GM19463 (cell line): Measurements from ENCODE around the gene KCNJ1.

Experiments used
- ATAC-seq: cut with Tn5 transposase; IDR thresholded peaks from one replicate; pipeline ENCODE4 v1.9.1; 2021; ENCODE audit warnings: mild to moderate bottlenecking, moderate library complexity; ENCODE audit not compliant: unreplicated experiment

Gene KCNJ1

GRCh38 chr11:128884703-128885338, 17.7 kb upstream of the KCNJ1 start:
- ATAC-seq, result peak; percentile 86

GRCh38 chr11:128884054-128884453, 17.0 kb upstream of the KCNJ1 start:
- ATAC-seq, result no peak

DNA sequence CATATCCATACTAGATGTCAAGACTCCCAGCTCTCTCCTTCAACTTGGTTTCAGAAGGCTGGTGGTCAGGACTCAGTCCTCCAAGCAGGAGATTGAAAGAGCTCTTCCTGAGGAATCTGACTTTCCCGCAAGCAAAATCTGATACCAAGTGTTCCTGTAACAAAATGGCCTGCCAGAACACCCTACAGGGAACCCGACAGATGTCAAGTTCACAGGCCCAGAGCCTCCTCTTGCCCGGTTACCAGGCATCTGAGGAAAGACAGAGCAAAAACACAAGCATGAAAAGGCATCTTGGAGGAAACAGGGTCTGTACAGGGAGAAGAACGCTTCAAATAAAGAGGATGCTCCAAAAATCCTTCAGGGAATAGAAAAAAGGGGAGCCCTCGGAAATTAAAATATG, 15.4 kb upstream of the KCNJ1 start:
- ATAC-seq, result no peak

- ATAC-seq, result no peak
These were observed 14.1 kb upstream of the KCNJ1 start for GRCh38 chr11:128881221-128881620.

DNA sequence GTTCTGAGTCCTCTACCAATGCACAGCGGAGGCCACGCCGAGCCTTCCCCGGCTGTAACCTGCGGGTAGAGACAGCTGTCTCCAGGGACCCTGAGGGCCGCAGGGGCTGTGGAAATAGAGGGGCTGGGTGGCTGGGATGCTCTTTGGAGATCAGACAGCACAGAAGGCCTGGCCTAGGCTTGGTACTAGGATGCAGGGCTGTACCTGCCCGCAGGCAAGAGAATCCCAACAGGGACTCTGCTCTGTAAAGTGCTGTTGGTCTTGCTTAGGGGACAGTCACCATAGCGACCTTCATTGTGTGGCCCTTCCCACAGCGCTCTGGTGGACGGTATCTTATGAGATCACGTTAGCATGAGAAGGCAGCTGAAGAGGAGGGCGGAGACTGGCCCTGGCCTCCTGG, 12.7 kb upstream of the KCNJ1 start:
- no peak for ATAC-seq

GRCh38 chr11:128878455-128878854, 11.4 kb upstream of the KCNJ1 start:
- ATAC-seq, result no peak

GRCh38 chr11:128877726-128878125, 10.6 kb upstream of the KCNJ1 start:
- ATAC-seq, result no peak

GRCh38 chr11:128876133-128876650, 9.1 kb upstream of the KCNJ1 start:
- ATAC-seq, result no peak

GRCh38 chr11:128874427-128874826, 7.3 kb upstream of the KCNJ1 start:
- ATAC-seq, result no peak

DNA sequence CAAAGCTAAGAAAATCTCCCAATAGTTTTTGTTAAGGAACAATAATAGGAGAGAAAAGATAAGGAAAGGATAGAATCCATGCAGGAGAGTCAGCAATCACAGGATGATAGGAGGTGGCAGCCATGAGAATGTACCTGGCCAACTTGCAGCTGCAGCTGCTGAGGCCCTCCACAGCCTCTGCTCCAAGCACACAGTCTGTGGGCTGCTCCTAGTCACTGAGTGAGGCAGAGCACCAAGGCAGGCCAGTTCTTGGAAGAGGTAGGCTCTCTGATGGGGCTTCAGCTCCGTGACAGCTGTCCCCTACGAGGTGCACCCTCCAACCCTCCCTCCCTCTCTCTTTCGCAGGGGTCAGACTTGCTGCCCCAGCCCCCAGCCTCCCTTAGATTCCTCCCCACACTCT, 5.5 kb upstream of the KCNJ1 start:
- ATAC-seq, result no peak

GRCh38 chr11:128872094-128872493, 5.0 kb upstream of the KCNJ1 start:
- no peak for ATAC-seq

- no peak for ATAC-seq
These were observed 4.1 kb upstream of the KCNJ1 start for GRCh38 chr11:128871168-128871610.

DNA sequence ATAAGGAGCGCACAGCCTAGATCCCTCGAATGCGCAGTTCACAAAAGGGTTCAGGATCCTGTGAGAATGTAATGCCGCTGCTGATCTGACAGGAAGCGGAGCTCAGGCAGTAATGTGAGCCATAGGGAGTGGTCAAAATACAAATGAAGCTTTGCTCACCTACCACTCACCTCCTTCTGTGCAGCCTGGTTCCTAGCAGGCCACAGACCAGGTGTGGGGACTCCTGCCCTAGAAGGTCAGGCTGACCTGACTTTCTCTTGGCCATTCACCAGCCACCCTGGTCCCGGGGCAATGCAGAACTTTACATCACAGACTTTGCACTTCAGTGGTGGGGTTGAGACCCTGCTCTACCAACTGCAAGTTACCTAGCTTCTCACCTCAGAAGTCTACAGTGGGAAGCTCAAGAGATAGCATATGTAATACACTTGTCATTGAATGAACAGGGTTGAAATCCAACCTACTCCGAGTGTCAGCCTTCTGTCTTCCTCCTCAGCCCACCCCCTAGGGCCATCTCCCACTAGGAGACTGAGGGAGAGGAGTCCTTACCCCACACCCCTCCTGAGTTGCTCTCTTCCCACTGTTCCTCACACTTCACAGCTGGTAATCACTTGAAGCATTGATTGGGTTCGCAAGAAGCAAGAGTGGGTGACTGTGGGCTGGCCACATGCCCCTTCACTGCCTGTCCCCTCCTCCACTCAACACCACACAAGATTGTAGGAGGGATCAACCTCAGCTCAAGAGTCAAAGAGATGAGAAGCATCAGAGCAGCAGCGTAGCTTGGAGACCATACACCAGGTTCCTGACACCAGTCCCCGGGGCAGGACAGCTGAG, 2.0 kb upstream of the KCNJ1 start:
- ATAC-seq, result no peak

GRCh38 chr11:128865490-128865889, 1.6 kb downstream of the KCNJ1 start:
- no peak for ATAC-seq

DNA sequence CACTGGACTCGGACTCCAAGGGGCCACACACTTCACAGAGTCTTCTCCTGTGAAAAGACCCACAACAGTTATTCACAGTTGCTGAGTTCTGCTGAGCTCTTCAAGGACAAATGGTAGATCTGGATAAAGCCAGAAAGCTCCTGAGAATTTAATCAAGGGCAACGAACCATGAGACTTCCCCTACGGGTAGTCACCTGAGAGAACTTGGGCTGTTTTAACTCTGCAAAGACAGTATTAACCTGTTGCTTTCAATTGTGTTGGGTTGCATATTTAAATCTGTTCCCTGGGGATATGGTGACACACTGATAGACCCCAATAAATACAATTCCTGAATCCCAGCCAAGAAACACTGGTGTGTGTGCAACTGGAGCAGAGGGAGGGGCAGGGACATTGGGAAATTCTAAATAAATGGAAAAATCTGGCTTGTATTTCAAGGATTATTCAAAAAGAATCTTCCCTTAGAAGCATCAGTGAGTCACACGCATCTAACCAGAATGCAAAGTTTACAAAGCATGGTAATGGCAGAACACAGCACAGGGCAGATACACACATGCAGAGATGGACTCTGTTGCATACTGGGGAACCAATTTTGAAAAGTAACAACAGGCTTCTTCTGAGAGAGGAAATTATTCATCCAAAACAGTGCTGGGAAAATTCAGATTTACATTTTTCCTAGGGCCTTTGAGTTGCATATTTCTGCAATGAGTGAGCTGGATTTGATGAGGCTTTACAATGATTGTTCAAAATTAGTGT, 4.0 kb downstream of the KCNJ1 start:
- ATAC-seq, result no peak

GRCh38 chr11:128862406-128862805, 4.7 kb downstream of the KCNJ1 start:
- no peak for ATAC-seq

GRCh38 chr11:128860571-128861361, 6.3 kb downstream of the KCNJ1 start:
- ATAC-seq, result no peak

GRCh38 chr11:128859563-128860441, 7.3 kb downstream of the KCNJ1 start:
- peak; percentile 88 for ATAC-seq

- no peak for ATAC-seq
These were observed 9.8 kb downstream of the KCNJ1 start for GRCh38 chr11:128857341-128857740.

- no peak for ATAC-seq
These were observed 10.9 kb downstream of the KCNJ1 start for GRCh38 chr11:128856241-128856640.
